NB4 (cell line): ENCODE measurements around the gene PXMP4.

Experiments used
- TF ChIP-seq, protein P1 (sequence below): IDR thresholded peaks from 2 replicates; pipeline ENCODE4 v1.6.1; 2011; ENCODE audit warnings: low read depth, low read length
- TF ChIP-seq, protein P2 (sequence below): IDR thresholded peaks from one replicate; pipeline ENCODE4 v1.5.1; 2012; ENCODE audit warnings: low read depth, low read length

DNA sequence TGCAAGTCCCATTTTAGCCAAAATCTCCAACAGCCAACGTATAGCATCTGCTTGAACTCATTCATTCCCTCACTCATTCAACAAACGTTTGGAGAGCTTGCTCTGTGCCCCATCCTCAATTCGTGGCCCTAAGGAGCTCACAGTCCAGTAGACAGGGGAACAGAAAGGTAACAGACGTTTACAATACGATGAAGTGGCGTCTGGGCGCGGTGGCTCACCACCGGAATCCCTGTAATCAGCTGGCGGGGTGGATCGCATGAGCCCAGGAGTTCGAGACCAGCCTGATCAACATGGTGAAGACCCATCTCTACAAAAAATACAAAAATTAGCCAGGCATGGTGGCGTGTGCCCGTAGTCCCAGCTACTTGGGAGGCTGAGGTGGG is 33.1 kb downstream of the PXMP4 start:
- TF ChIP-seq, protein P1, sequence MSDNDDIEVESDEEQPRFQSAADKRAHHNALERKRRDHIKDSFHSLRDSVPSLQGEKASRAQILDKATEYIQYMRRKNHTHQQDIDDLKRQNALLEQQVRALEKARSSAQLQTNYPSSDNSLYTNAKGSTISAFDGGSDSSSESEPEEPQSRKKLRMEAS, result no peak
- TF ChIP-seq, protein P2, sequence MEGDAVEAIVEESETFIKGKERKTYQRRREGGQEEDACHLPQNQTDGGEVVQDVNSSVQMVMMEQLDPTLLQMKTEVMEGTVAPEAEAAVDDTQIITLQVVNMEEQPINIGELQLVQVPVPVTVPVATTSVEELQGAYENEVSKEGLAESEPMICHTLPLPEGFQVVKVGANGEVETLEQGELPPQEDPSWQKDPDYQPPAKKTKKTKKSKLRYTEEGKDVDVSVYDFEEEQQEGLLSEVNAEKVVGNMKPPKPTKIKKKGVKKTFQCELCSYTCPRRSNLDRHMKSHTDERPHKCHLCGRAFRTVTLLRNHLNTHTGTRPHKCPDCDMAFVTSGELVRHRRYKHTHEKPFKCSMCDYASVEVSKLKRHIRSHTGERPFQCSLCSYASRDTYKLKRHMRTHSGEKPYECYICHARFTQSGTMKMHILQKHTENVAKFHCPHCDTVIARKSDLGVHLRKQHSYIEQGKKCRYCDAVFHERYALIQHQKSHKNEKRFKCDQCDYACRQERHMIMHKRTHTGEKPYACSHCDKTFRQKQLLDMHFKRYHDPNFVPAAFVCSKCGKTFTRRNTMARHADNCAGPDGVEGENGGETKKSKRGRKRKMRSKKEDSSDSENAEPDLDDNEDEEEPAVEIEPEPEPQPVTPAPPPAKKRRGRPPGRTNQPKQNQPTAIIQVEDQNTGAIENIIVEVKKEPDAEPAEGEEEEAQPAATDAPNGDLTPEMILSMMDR, result no peak
